ENCODE data around the gene PRDM15. TPM values are rescaled to one million over a fixed set of nuclear protein-coding genes. Genes with fewer than 3 reads are reported as not detected.

PRDM15 gene
- total and polyA plus RNA-seq, 2 experiments from 2014 or later: 2.3 to 6.4 TPM

DNA sequence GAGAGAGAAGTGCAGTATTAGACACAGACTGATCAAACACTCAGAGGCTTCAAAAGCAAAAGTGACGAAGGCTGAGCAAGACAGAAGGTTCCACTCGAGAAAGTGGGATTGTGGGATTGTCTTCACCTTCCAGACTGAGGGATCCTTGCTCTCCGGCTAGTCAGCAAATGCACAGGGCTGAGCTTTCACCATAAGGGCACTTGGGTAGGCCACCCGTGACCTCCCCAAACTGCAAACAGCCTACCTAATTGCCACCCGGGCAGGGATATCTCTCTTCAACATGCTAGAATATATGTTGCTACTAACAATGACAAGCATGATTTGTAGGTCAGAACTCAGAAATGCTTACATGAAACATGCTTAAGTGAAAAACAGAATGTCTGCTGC is 77.0 kb downstream of the PRDM15 start:
- TF ChIP-seq, protein P1, sequence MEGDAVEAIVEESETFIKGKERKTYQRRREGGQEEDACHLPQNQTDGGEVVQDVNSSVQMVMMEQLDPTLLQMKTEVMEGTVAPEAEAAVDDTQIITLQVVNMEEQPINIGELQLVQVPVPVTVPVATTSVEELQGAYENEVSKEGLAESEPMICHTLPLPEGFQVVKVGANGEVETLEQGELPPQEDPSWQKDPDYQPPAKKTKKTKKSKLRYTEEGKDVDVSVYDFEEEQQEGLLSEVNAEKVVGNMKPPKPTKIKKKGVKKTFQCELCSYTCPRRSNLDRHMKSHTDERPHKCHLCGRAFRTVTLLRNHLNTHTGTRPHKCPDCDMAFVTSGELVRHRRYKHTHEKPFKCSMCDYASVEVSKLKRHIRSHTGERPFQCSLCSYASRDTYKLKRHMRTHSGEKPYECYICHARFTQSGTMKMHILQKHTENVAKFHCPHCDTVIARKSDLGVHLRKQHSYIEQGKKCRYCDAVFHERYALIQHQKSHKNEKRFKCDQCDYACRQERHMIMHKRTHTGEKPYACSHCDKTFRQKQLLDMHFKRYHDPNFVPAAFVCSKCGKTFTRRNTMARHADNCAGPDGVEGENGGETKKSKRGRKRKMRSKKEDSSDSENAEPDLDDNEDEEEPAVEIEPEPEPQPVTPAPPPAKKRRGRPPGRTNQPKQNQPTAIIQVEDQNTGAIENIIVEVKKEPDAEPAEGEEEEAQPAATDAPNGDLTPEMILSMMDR (IDR thresholded peaks at IDR 0.05; ENCODE audit: low read depth, low read length): no peak
- no peak overlapping the region for H3K4me3 ChIP-seq
- DNase-seq (ENCODE audit: low read depth in 1 of 2, low spot score in 1 of 2): no peak
- H3K9me3 ChIP-seq (ENCODE audit: low read depth): no peaks in the 10 kb centered on the region
- no peaks in the 10 kb centered on the region for H3K4me1 ChIP-seq (ENCODE audit: low read depth)
- no peaks in the 10 kb centered on the region for H3K27me3 ChIP-seq
- no peaks in the 10 kb centered on the region for H3K36me3 ChIP-seq
- no peak overlapping the region for H3K27ac ChIP-seq

DNA sequence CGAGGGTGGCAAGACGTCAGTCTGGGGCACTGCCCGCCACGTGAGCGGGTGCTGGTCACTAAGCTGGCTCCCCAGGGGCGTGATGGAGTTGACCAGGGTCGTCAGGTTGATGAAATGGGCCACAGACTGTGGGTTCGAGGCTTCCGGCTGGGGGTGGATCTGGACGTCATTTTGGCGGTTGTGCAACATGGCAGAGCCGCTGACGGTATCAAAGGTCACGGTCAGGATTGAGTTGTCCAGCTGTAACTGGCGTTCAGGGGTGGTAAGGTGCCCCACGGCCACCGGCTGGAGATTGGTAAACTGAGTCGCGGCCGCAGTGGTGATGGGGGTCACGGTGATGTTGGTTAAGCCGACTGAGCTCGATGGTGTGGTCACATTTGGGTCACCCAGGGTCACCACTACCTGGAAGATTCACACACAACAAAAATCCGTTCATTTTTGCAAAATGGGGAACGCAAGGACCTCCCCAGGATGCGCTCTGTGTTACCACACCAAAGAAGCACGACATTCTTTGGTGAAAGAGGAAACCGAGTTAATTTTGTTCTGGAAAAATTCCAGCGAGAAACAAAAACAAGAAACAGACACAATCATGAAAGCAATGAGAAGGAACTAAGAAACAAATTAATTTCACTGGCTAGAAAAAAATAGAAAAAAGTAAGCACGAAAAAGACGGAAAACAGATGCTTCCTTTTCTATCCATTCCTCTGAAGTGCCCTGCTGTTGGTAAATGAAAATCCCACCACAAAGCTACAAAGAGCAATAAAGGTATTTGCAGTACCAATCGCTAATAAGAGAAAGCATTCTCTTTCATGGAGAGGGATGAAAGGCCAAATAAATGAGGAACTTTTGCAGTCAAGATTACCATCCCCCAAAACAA is 77.6 kb downstream of the PRDM15 start:
- no peak overlapping the region for H3K27ac ChIP-seq
- TF ChIP-seq, protein P1 (IDR thresholded peaks at IDR 0.05; ENCODE audit: low read depth, low read length): no peak
- H3K4me1 ChIP-seq (ENCODE audit: low read depth): no peaks in the 10 kb centered on the region
- H3K4me3 ChIP-seq: no peak overlapping the region
- no peak for DNase-seq (ENCODE audit: low read depth in 1 of 2, low spot score in 1 of 2)
- H3K36me3 ChIP-seq: no peaks in the 10 kb centered on the region
- H3K27me3 ChIP-seq: no peaks in the 10 kb centered on the region
- H3K9me3 ChIP-seq (ENCODE audit: low read depth): no peaks in the 10 kb centered on the region

DNA sequence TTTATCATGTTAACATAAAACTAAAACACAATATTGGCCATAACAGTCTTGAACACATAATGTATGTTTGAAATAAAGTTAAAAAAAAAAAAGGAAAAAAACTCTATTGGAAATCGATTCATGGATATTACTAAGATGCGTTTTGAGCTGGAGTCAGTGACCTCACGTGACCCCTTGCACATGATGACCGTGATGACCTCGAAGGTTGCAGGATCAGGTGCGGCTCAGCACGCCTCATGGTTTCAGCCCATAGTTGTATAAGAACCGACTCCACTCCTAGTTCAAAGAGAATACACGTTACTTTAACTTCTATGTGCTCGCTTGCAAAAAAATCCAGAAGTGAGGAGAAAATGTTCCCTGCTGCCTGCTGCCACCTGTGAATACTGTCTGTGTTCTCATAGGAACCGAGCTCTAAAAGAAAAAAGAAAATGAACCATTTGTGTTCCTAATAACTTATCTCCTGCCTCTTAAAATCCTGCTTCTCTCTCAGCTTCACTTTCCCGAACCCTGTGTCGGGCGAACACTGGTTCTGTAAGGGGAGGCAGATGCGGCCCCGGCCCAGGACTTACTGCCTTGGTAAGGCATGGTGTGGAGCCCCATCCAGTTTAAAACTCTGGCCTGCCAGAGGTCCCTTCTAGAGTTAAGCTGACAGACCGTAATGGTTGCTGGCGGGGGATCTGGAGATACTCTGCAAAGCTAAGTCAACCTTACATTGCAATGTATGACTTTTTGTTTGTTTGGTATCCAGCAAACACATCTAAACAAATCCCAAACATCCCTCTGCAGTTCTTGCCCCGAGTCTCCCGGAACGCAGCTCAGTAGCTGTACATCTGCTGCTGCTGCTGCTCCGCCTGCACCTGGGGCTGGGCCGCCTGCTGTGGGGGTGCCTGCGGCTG is 78.5 kb downstream of the PRDM15 start:
- Histone ChIP-seq H3K4me3 (no peak overlapping the region), H3K27ac (no peak overlapping the region), H3K9me3 (ENCODE audit: low read depth) (no peaks in the 10 kb centered on the region), H3K4me1 (ENCODE audit: low read depth) (no peaks in the 10 kb centered on the region), H3K36me3 (no peaks in the 10 kb centered on the region), H3K27me3 (no peaks in the 10 kb centered on the region)
- TF ChIP-seq, protein P1 (IDR thresholded peaks at IDR 0.05; ENCODE audit: low read depth, low read length): no peak
- DNase-seq (ENCODE audit: low read depth in 1 of 2, low spot score in 1 of 2): no peak

DNA sequence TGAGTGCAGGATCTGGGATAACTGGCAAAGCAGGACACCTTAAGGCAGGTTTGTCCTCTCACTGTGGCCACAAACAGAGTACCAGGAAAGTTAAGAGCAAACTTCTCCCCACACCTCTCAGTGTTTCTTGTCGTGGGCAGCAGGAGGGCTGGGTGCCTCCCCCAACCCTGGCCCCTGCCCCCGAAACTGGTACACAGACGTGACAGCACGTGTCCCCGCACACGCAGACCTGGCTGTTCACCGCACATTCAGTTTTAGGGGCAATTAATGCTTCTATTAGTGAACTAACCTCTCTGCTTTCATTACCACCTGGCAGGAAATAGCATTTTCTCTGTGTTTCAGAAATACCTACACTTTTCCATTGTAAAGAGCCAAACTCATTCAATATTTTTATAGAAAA is 79.4 kb downstream of the PRDM15 start:
- H3K4me3 ChIP-seq: no peak overlapping the region
- no peaks in the 10 kb centered on the region for H3K27me3 ChIP-seq
- DNase-seq (ENCODE audit: low read depth in 1 of 2, low spot score in 1 of 2): no peak
- H3K36me3 ChIP-seq: no peaks in the 10 kb centered on the region
- no peaks in the 10 kb centered on the region for H3K4me1 ChIP-seq (ENCODE audit: low read depth)
- no peak overlapping the region for H3K27ac ChIP-seq
- H3K9me3 ChIP-seq (ENCODE audit: low read depth): no peaks in the 10 kb centered on the region
- TF ChIP-seq, protein P1 (IDR thresholded peaks at IDR 0.05; ENCODE audit: low read depth, low read length): no peak

DNA sequence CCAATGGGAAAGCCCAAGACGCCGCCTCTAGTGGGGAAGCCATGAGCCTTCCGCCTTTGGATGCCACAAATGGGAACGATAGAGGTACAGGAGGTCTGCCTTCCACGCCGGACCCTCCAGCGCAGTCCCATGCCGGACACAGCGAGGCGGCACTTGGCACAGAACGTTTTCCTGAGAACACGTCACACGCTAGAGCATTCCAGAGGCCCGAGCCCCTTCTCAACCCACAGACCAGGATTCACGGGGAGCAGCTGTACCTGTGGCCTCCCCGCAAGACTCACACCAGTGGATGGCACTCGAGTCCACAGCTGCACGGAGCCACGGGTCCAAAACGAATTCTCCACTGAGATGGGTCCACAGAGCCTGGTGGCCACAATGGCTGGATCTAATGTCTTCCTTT is 80.8 kb downstream of the PRDM15 start:
- Histone ChIP-seq H3K4me1 (ENCODE audit: low read depth) (no peaks in the 10 kb centered on the region), H3K27me3 (no peaks in the 10 kb centered on the region), H3K36me3 (no peaks in the 10 kb centered on the region), H3K27ac (no peak overlapping the region), H3K4me3 (no peak overlapping the region), H3K9me3 (ENCODE audit: low read depth) (no peaks in the 10 kb centered on the region)
- no peak for DNase-seq (ENCODE audit: low read depth in 1 of 2, low spot score in 1 of 2)
- TF ChIP-seq, protein P1 (IDR thresholded peaks at IDR 0.05; ENCODE audit: low read depth, low read length): no peak

Measured in cardiac muscle cell (in vitro differentiated cells and primary cell).